T-helper 1 cell treated with Interleukin-12 subunit alpha and Interleukin-12 subunit beta and Interleukin-4 antibody, amounts not matched to agents 30 μg/mL and 1 μg/mL, for 36 hours (primary cell): Measurements from ENCODE around the gene NCOA6.
"Not testable (repeated sequence)": the region's sequence is repeated elsewhere in the genome, so short reads cannot be mapped to it uniquely, and the experiment has no call there.

Experiments used
- H3K27ac Mint-ChIP-seq: one replicate; pipeline ENCODE4 v1.8.0; 2021; ENCODE audit warnings: mild to moderate bottlenecking, mixed read lengths
- H3K27me3 Mint-ChIP-seq: one replicate; pipeline ENCODE4 v1.8.0; 2021; ENCODE audit warnings: low read depth, mixed read lengths
- H3K36me3 Mint-ChIP-seq: one replicate; pipeline ENCODE4 v1.8.0; 2021; ENCODE audit warnings: low read depth, mixed read lengths
- H3K4me1 Mint-ChIP-seq: one replicate; pipeline ENCODE4 v1.8.0; 2021; ENCODE audit warnings: low read depth, mixed read lengths
- H3K4me3 Mint-ChIP-seq: one replicate; pipeline ENCODE4 v1.8.0; 2021; ENCODE audit warnings: mild to moderate bottlenecking, moderate library complexity, mixed read lengths
- H3K9me3 Mint-ChIP-seq: one replicate; pipeline ENCODE4 v1.8.0; 2021; ENCODE audit warnings: mixed read lengths

Gene NCOA6

GRCh38 chr20:34808583-34808982, 16.9 kb downstream of the NCOA6 start:
- no peaks in the 10 kb centered on the region for H3K27me3 Mint-ChIP-seq
- no peak overlapping the region for H3K27ac Mint-ChIP-seq
- no peak overlapping the region for H3K4me3 Mint-ChIP-seq
- peaks cover 1% of the 10 kb centered on the region for H3K36me3 Mint-ChIP-seq
- H3K9me3 Mint-ChIP-seq, result no peaks in the 10 kb centered on the region
- H3K4me1 Mint-ChIP-seq, result peaks cover 3% of the 10 kb centered on the region

GRCh38 chr20:34807944-34808465, 17.4 kb downstream of the NCOA6 start:
- not testable (repeated sequence) for H3K27me3 Mint-ChIP-seq, H3K36me3 Mint-ChIP-seq, H3K4me1 Mint-ChIP-seq

GRCh38 chr20:34806255-34806654, 19.2 kb downstream of the NCOA6 start:
- peaks cover 6% of the 10 kb centered on the region for H3K4me1 Mint-ChIP-seq
- no peaks in the 10 kb centered on the region for H3K9me3 Mint-ChIP-seq
- no peak overlapping the region for H3K4me3 Mint-ChIP-seq
- H3K36me3 Mint-ChIP-seq, result peaks cover 4% of the 10 kb centered on the region
- no peaks in the 10 kb centered on the region for H3K27me3 Mint-ChIP-seq
- no peak overlapping the region for H3K27ac Mint-ChIP-seq

More at GRCh38 chr20:34807944-34808465, 17.4 kb downstream of the NCOA6 start:
- not testable (repeated sequence) for H3K9me3 Mint-ChIP-seq, H3K4me3 Mint-ChIP-seq, H3K27ac Mint-ChIP-seq

- no peak overlapping the region for H3K4me3 Mint-ChIP-seq
- peaks cover 8% of the 10 kb centered on the region for H3K4me1 Mint-ChIP-seq
- no peaks in the 10 kb centered on the region for H3K9me3 Mint-ChIP-seq
- H3K27me3 Mint-ChIP-seq, result no peaks in the 10 kb centered on the region
- no peak overlapping the region for H3K27ac Mint-ChIP-seq
- peaks cover 5% of the 10 kb centered on the region for H3K36me3 Mint-ChIP-seq
These were observed 26.6 kb downstream of the NCOA6 start for GRCh38 chr20:34798871-34799270.

- Mint-ChIP-seq H3K4me1 (peaks cover 8% of the 10 kb centered on the region), H3K4me3 (no peak overlapping the region), H3K27me3 (no peaks in the 10 kb centered on the region), H3K27ac (no peak overlapping the region), H3K9me3 (no peaks in the 10 kb centered on the region), H3K36me3 (peaks cover 5% of the 10 kb centered on the region)
These were observed 27.1 kb downstream of the NCOA6 start for GRCh38 chr20:34798328-34798727.

- peaks cover 8% of the 10 kb centered on the region for H3K4me1 Mint-ChIP-seq
- peaks cover 5% of the 10 kb centered on the region for H3K36me3 Mint-ChIP-seq
- no peaks in the 10 kb centered on the region for H3K9me3 Mint-ChIP-seq
These were observed 28.1 kb downstream of the NCOA6 start for GRCh38 chr20:34797012-34797995.

GRCh38 chr20:34794006-34794585, 31.4 kb downstream of the NCOA6 start:
- no peak overlapping the region for H3K27ac Mint-ChIP-seq
- H3K4me1 Mint-ChIP-seq, result no peaks in the 10 kb centered on the region
- no peaks in the 10 kb centered on the region for H3K9me3 Mint-ChIP-seq
- H3K36me3 Mint-ChIP-seq, result peaks cover 3% of the 10 kb centered on the region
- H3K27me3 Mint-ChIP-seq, result no peaks in the 10 kb centered on the region
- no peak overlapping the region for H3K4me3 Mint-ChIP-seq

More at GRCh38 chr20:34797012-34797995, 28.1 kb downstream of the NCOA6 start:
- no peaks in the 10 kb centered on the region for H3K27me3 Mint-ChIP-seq
- H3K4me3 Mint-ChIP-seq, result no peak overlapping the region
- H3K27ac Mint-ChIP-seq, result no peak overlapping the region

GRCh38 chr20:34792687-34793363, 32.6 kb downstream of the NCOA6 start:
- Mint-ChIP-seq H3K4me1 (no peaks in the 10 kb centered on the region), H3K27me3 (no peaks in the 10 kb centered on the region), H3K27ac (no peak overlapping the region), H3K4me3 (no peak overlapping the region), H3K9me3 (no peaks in the 10 kb centered on the region), H3K36me3 (peaks cover 3% of the 10 kb centered on the region)

GRCh38 chr20:34791289-34792020, 34.0 kb downstream of the NCOA6 start:
- no peak overlapping the region for H3K4me3 Mint-ChIP-seq
- H3K27ac Mint-ChIP-seq, result no peak overlapping the region
- H3K9me3 Mint-ChIP-seq, result no peaks in the 10 kb centered on the region
- peaks cover 6% of the 10 kb centered on the region for H3K36me3 Mint-ChIP-seq
- no peaks in the 10 kb centered on the region for H3K4me1 Mint-ChIP-seq
- no peaks in the 10 kb centered on the region for H3K27me3 Mint-ChIP-seq

- Mint-ChIP-seq H3K36me3 (peaks cover 11% of the 10 kb centered on the region), H3K4me3 (no peak overlapping the region), H3K27me3 (no peaks in the 10 kb centered on the region), H3K4me1 (no peaks in the 10 kb centered on the region), H3K9me3 (no peaks in the 10 kb centered on the region), H3K27ac (no peak overlapping the region)
These were observed 44.2 kb downstream of the NCOA6 start for GRCh38 chr20:34781220-34781619.

GRCh38 chr20:34780291-34780690, 45.2 kb downstream of the NCOA6 start:
- H3K9me3 Mint-ChIP-seq, H3K4me1 Mint-ChIP-seq, H3K4me3 Mint-ChIP-seq, H3K27me3 Mint-ChIP-seq, H3K27ac Mint-ChIP-seq: not testable (repeated sequence)
- peaks cover 17% of the 10 kb centered on the region for H3K36me3 Mint-ChIP-seq

GRCh38 chr20:34776177-34776576, 49.3 kb downstream of the NCOA6 start:
- no peak overlapping the region for H3K27ac Mint-ChIP-seq
- H3K27me3 Mint-ChIP-seq, result no peaks in the 10 kb centered on the region
- no peak overlapping the region for H3K4me3 Mint-ChIP-seq
- no peaks in the 10 kb centered on the region for H3K4me1 Mint-ChIP-seq
- H3K9me3 Mint-ChIP-seq, result no peaks in the 10 kb centered on the region
- H3K36me3 Mint-ChIP-seq, result peaks cover 27% of the 10 kb centered on the region

GRCh38 chr20:34774886-34775285, 50.6 kb downstream of the NCOA6 start:
- Mint-ChIP-seq H3K27ac (peak overlapping the region; percentile 17), H3K36me3 (peaks cover 26% of the 10 kb centered on the region)

GRCh38 chr20:34774449-34774848, 51.0 kb downstream of the NCOA6 start:
- Mint-ChIP-seq H3K36me3 (peaks cover 26% of the 10 kb centered on the region), H3K27me3 (no peaks in the 10 kb centered on the region), H3K4me3 (no peak overlapping the region), H3K9me3 (no peaks in the 10 kb centered on the region), H3K27ac (no peak overlapping the region), H3K4me1 (no peaks in the 10 kb centered on the region)

More at GRCh38 chr20:34774886-34775285, 50.6 kb downstream of the NCOA6 start:
- Mint-ChIP-seq H3K9me3 (no peaks in the 10 kb centered on the region), H3K4me1 (no peaks in the 10 kb centered on the region), H3K27me3 (no peaks in the 10 kb centered on the region), H3K4me3 (no peak overlapping the region)
